HG03457 (cell line): ENCODE results near the gene RGS10.

Source experiments
- ATAC-seq: cut with Tn5 transposase; IDR thresholded peaks from one replicate; pipeline ENCODE4 v1.9.1; 2021; ENCODE audit warnings: moderate number of reproducible peaks; ENCODE audit not compliant: unreplicated experiment

Gene RGS10

GRCh38 chr10:119520283-119520682 lies 22.2 kb downstream of the RGS10 start:
- no peak for ATAC-seq

DNA sequence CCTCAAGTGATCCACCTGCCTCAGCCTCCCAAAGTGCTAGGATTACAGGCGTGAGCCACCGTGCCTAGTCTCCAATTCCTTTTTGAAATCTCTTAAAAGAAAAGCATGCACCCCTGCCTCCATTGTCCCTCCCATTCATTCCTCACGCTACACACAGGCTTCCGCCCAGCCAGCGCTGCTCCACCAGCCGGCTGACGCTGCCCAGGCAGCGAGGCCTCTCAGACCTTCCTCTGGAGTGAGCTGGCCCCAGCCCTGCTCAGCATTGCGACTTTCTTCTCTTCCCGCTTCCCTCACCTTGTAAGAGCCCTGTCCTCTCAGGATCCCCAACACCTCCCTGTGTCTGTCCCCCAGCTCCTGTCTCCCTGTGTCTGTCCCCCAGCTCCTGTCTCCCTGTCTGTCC lies 23.6 kb downstream of the RGS10 start:
- no peak for ATAC-seq

DNA sequence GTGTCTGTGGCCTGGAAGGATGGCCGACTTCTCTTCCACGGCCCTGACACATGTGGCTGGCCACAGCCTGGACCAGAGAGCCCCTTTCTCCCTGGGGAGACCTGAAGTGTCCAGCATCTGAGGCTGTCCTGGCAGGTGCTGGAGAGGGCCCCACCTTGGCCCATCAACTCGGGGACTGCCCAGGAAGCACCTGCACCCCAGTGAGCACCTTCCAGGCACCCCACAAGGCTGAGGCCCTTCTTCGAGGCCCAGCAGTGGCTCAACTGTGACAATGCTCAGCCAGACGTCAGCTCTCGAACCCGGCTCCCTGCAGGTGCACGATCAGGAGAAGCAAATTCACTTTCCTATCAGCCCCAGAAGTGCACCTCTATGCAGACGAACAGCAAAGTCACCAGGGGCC lies 24.3 kb downstream of the RGS10 start:
- ATAC-seq: peak; percentile 10

- peak; percentile 42 for ATAC-seq
These were observed 25.0 kb downstream of the RGS10 start for GRCh38 chr10:119517235-119518141.

DNA sequence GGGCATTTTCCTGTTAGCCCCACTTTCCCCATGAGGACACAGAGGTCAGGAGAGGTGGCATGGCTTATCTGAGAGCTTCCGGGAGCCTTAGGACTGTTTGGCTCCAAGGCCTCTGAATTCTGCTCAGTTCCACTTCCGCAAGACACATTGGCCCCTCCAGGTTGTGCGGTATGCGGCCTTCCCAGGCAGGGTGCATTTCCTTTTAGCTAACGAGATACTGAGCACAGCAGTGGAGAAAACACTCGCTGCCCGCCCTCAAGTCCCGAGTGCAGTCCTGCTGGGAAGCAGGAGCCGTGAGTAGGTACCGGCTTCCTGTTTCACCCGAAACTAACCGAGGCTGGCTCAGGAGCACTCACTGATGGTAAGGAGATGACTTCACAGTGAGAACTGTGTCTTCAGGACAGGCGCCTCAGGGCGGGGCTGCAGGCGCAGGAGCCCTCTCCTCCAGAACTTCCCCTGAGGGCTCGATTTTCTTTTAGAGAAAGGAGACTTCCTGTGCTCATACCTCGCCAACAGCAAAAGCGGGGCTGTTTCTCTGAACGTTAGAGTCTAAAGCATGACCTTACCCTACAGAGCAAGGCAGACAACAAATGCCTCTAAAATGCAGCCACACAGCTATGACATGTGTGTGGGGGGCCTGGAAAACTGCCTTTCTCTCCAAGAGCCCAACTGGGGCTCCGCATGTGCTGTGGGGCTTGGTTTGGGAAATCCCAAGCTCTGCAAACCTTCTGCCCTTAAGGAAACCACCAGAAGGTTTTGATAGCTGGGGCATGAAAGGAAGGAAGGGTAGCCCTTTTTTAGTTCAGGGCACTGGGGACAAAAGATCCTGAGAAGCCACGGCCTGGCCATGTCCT lies 25.9 kb downstream of the RGS10 start:
- ATAC-seq: peak; percentile 68

GRCh38 chr10:119515511-119516045 lies 26.9 kb downstream of the RGS10 start:
- no peak for ATAC-seq

DNA sequence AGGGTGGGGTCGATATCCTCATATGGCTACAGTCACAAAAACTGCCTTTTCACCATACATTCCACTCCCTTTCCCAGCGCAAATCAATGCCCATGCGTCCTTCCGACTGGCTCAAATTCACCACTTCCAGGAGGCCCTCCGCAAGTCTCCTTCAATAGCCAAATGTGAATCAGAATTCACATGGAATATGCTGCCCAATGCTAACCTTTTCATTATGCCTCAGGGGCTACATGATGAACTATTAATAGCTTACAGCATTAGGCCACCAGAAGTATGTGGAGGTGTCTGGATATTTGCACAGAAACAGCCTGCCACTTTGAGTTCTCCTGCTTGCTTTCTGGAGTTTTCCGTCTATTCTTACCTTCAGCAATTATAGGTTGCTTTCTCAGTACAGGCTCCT lies 27.7 kb downstream of the RGS10 start:
- ATAC-seq: no peak

- ATAC-seq: no peak
These were observed 30.5 kb downstream of the RGS10 start for GRCh38 chr10:119511828-119512515.

DNA sequence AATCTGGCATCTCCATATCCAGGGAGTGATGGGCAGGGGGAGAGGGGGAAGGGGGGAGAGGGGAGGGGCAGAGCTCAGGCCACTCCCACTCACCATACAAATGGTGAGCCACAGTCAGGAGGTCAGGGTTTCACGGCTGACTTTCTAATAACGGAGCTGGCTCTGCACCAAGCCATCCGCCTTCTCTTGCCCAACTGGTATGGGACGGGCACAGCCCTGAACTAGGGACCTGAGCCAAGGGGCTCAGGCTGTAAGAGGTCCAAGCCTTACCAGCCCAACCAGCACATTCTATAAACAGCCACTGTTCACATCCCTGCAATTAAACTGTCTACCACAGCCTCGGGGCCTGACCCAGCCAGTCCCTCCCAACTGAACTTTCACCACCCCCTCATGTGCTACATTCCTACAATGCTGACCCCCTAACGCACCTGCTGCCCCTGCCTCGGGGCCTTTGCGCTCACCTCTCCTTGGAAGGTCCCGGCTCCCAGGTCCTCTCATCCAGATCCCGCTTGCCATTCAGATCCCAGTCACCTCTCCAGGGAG lies 32.5 kb downstream of the RGS10 start:
- ATAC-seq: no peak

GRCh38 chr10:119507115-119507514 lies 35.4 kb downstream of the RGS10 start:
- ATAC-seq: no peak

GRCh38 chr10:119505588-119506315 lies 36.8 kb downstream of the RGS10 start:
- no peak for ATAC-seq

- no peak for ATAC-seq
These were observed 37.4 kb downstream of the RGS10 start for GRCh38 chr10:119505131-119505551.

GRCh38 chr10:119504651-119505050 lies 37.9 kb downstream of the RGS10 start:
- ATAC-seq: no peak

GRCh38 chr10:119503821-119504220 lies 38.7 kb downstream of the RGS10 start:
- ATAC-seq: no peak

DNA sequence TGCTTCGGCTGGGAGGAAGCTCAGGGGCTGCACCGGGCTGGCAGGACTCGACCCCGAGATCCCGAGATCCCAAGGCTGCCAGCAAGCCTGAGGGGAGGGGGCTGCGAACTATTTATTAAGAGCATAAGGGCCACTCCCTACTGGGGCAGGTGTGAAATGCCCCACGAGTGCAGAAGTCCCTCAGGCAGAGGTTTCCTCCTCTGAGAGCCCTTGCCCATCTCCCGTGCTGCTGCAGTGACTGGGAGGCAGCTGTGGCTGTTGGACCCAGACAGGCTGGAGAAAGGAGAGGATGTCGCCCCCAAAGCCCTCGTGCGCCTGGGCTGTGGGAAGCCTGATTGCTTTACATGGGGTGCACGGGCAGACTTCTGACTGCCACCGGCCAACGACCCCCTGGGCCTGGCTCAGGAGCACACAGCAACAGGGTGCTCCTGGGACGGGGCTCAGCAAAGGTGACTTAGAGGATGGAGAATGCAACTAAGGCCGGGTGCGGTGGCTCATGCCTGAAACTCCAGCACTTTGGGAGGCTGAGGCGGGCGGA lies 39.8 kb downstream of the RGS10 start:
- no peak for ATAC-seq

- no peak for ATAC-seq
These were observed 40.3 kb downstream of the RGS10 start for GRCh38 chr10:119502209-119502608.

GRCh38 chr10:119501690-119502089 lies 40.8 kb downstream of the RGS10 start:
- ATAC-seq: no peak

DNA sequence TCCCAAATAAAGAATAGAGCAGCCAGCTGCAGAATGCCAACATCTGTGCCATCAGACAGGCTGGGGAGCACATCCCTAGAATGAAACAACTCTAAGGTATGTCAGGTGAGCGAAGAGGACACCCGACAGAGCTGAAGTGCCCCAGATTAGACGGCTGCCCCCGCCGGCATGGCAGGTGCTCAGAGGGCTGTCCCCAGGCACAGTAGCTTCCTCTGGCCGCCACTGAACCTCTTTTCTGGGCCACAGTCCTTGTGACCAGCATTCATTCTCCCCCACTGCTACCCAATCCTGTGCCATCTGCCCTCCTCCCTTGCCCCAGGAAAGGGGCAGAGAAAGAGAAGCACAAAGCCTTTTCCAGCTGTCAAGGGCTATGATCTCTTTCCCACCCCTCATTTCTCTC lies 41.7 kb downstream of the RGS10 start:
- no peak for ATAC-seq

- ATAC-seq: no peak
These were observed 42.3 kb downstream of the RGS10 start for GRCh38 chr10:119500123-119500795.
